ENCODE results near the gene GMDS. TPM values are rescaled to one million over a fixed set of nuclear protein-coding genes. Genes with fewer than 3 reads are reported as not detected.

GMDS gene
- total and polyA plus RNA-seq, 2 experiments from 2014 or later, result 3.0 to 12.6 TPM

DNA sequence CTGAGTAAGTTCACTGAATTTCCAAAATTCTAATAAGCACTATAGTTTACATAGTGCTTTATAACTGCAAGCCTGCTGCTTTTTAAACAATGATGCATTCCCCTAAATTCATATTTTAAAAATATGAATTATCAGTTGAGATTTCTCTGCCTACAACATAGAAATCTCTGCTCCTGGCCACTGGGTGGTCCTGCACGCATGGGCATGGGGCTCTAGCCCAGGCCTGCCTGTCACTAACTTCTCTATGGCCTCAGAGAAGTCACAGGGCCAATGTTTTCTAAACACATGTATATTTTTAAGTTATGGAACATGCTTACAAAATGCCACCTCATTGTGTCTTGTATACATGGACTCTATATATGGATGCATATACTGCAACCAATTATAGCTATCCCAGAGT is 424.7 kb downstream of the GMDS start:
- Histone ChIP-seq H3K36me3 (ENCODE audit: low read depth) (no peaks in the 10 kb centered on the region), H3K4me1 (ENCODE audit: insufficient read depth) (peaks cover 41% of the 10 kb centered on the region), H3K27ac (peak overlapping the region; percentile 60), H4K20me1 (ENCODE audit: insufficient read depth) (no peaks in the 10 kb centered on the region), H3K9ac (peak overlapping the region; percentile 55; the same call in 1 of the 2 replicates), H3F3A (ENCODE audit: insufficient read depth) (peaks cover 25% of the 10 kb centered on the region; the same call in 1 of the 2 replicates), H3K27me3 (replicated peaks; ENCODE audit: insufficient read depth) (no peaks in the 10 kb centered on the region), H3K4me2 (ENCODE audit: unreplicated experiment) (peak overlapping the region; percentile 77), H3K9me3 (ENCODE audit: low read depth) (no peaks in the 10 kb centered on the region), H3K4me3 (peak overlapping the region; percentile 60), H3K79me2 (ENCODE audit: insufficient read depth) (no peaks in the 10 kb centered on the region), H3K9me2 (ENCODE audit: insufficient read depth) (no peaks in the 10 kb centered on the region), H2AFZ (no peak overlapping the region)
- WGBS, 2 experiments (ENCODE audit: low coverage in 1 of 2, low lambda C conversion rate in 2 of 2, missing lambda C conversion rate in 2 of 2), result 89 to 96% methylated on average over 1 of the region's 1 CpG
- TF ChIP-seq EZH2 (IDR thresholded peaks at IDR 0.05; ENCODE audit: insufficient read depth, poor library complexity, severe bottlenecking) (no peak), EZH2phosphoT487 (IDR thresholded peaks at IDR 0.05; ENCODE audit: insufficient read depth, low read depth) (no peak)
- in situ Hi-C loops (cut with MboI), result no loop called here
- DNase-seq, result peak; percentile 14

DNA sequence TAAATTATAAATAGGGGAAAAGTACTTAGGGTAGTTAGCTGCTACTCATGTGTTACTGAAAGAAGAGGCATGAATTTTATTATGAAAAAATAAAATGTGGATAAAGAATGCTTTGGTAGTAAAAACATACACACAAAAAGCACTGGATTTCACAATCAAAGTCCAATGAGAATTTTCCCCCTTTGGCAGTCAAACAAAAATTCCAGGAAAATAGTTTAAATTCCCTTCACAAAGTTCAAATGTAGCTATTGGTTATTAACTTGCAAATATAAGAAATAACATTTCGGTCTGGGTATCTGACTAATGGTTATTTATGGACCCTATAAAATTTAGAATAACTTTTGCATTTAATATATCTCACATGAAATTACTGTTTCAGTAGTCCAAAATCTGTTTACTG is 425.2 kb downstream of the GMDS start:
- no peaks in the 10 kb centered on the region for H4K20me1 ChIP-seq (ENCODE audit: insufficient read depth)
- peak overlapping the region; percentile 60; the same call in 1 of the 2 replicates for H3K4me3 ChIP-seq
- peak overlapping the region; percentile 60 for H3K27ac ChIP-seq
- in situ Hi-C loops (cut with MboI), result no loop called here
- H3K9ac ChIP-seq, result no peak overlapping the region
- peak; percentile 52 for DNase-seq
- no peaks in the 10 kb centered on the region for H3K79me2 ChIP-seq (ENCODE audit: insufficient read depth)
- H3K9me2 ChIP-seq (ENCODE audit: insufficient read depth), result no peaks in the 10 kb centered on the region
- H3K4me1 ChIP-seq (ENCODE audit: insufficient read depth), result peaks cover 41% of the 10 kb centered on the region
- peaks cover 25% of the 10 kb centered on the region; the same call in 1 of the 2 replicates for H3F3A ChIP-seq (ENCODE audit: insufficient read depth)
- no peaks in the 10 kb centered on the region for H3K9me3 ChIP-seq (ENCODE audit: low read depth)
- WGBS, 2 experiments (ENCODE audit: low coverage in 1 of 2, low lambda C conversion rate in 2 of 2, missing lambda C conversion rate in 2 of 2), result 4 to 7% methylated on average over 1 of the region's 1 CpG
- no peak overlapping the region for H2AFZ ChIP-seq
- peak overlapping the region; percentile 77 for H3K4me2 ChIP-seq (ENCODE audit: unreplicated experiment)
- no peaks in the 10 kb centered on the region for H3K36me3 ChIP-seq (ENCODE audit: low read depth)
- H3K27me3 ChIP-seq (replicated peaks; ENCODE audit: insufficient read depth), result no peaks in the 10 kb centered on the region
- TF ChIP-seq EZH2phosphoT487 (IDR thresholded peaks at IDR 0.05; ENCODE audit: insufficient read depth, low read depth), result no peak
- TF ChIP-seq EZH2 (IDR thresholded peaks at IDR 0.05; ENCODE audit: insufficient read depth, poor library complexity, severe bottlenecking), result no peak

DNA sequence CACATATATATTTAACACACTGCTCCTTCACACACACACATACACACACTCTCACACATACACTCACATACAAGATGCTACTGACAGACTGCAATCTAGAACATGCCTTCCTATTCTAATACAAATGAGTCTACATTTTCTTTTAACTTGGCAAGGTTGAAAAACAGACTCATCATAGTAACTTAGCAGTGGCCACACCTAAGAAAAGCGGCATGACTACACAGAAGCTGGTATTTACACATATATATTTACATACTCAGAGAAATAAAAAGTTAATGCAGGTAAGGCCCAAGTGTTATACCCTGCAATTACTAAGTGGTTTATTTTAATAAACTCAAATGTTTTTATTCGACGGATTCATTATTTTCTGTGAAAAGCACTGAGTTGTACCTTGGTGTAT is 426.4 kb downstream of the GMDS start:
- no peaks in the 10 kb centered on the region for H3K27me3 ChIP-seq (replicated peaks; ENCODE audit: insufficient read depth)
- no peak for TF ChIP-seq EZH2phosphoT487 (IDR thresholded peaks at IDR 0.05; ENCODE audit: insufficient read depth, low read depth)
- TF ChIP-seq EZH2 (IDR thresholded peaks at IDR 0.05; ENCODE audit: insufficient read depth, poor library complexity, severe bottlenecking), result no peak
- WGBS, 2 experiments (ENCODE audit: low coverage in 1 of 2, low lambda C conversion rate in 2 of 2, missing lambda C conversion rate in 2 of 2), result 99 to 100% methylated on average over 3 of the region's 3 CpGs

DNA sequence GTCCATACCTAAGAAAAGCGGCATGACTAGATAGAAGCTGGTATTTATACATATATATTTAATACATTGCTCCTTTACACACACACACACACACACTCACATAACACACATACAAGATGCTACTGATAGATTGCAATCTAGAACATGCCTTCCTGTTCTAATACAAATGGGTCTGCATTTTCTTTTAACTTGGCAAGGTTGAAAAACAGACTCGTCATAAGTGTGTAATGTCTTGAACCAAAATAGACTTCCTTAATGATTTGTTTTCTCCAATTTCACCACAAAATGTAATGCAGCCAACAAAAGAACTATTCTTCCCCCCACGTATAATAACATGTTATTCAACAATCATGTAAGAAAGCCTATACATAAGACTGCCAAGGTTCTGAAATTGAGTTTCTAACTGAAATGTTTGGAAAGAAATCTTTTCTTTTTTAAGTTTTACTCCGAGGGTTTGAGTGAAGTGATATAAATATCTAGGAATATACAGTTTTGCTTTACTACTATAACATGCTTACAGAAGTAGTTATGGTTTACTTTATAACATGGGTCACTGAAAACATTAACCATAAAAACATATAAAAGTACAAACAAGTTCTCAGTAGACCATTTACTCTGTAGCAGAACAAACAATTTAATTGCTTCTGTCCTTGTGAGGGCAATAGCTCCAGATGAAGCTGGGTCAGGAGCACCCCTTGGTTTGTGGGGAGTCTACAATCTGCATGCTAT is 428.2 kb downstream of the GMDS start:
- H3F3A ChIP-seq (ENCODE audit: insufficient read depth), result peaks cover 14% of the 10 kb centered on the region; the same call in 1 of the 2 replicates
- H3K4me3 ChIP-seq, result no peak overlapping the region
- no peaks in the 10 kb centered on the region for H3K9me3 ChIP-seq (ENCODE audit: low read depth)
- H2AFZ ChIP-seq, result no peak overlapping the region
- in situ Hi-C loops (cut with MboI), result no loop called here
- 43 to 45% methylated on average over 4 of the region's 4 CpGs for WGBS, 2 experiments (ENCODE audit: low coverage in 1 of 2, low lambda C conversion rate in 2 of 2, missing lambda C conversion rate in 2 of 2)
- H3K27ac ChIP-seq, result no peak overlapping the region
- TF ChIP-seq EZH2 (IDR thresholded peaks at IDR 0.05; ENCODE audit: insufficient read depth, poor library complexity, severe bottlenecking) (no peak), EZH2phosphoT487 (IDR thresholded peaks at IDR 0.05; ENCODE audit: insufficient read depth, low read depth) (no peak)
- DNase-seq, result peak; percentile 52
- H3K9ac ChIP-seq, result no peak overlapping the region
- H3K36me3 ChIP-seq (ENCODE audit: low read depth), result no peaks in the 10 kb centered on the region
- H3K4me1 ChIP-seq (ENCODE audit: insufficient read depth), result peaks cover 34% of the 10 kb centered on the region
- H3K4me2 ChIP-seq (ENCODE audit: unreplicated experiment), result no peak overlapping the region
- H3K79me2 ChIP-seq (ENCODE audit: insufficient read depth), result no peaks in the 10 kb centered on the region
- no peaks in the 10 kb centered on the region for H4K20me1 ChIP-seq (ENCODE audit: insufficient read depth)
- no peaks in the 10 kb centered on the region for H3K9me2 ChIP-seq (ENCODE audit: insufficient read depth)
- H3K27me3 ChIP-seq (replicated peaks; ENCODE audit: insufficient read depth), result no peaks in the 10 kb centered on the region

More for the DNA sequence above, 426.4 kb downstream of the GMDS start:
- Histone ChIP-seq H3K27ac (no peak overlapping the region), H3K4me3 (no peak overlapping the region), H3K9me2 (ENCODE audit: insufficient read depth) (no peaks in the 10 kb centered on the region), H3K36me3 (ENCODE audit: low read depth) (no peaks in the 10 kb centered on the region), H3K9me3 (ENCODE audit: low read depth) (no peaks in the 10 kb centered on the region), H2AFZ (no peak overlapping the region), H3K9ac (no peak overlapping the region), H3K4me2 (ENCODE audit: unreplicated experiment) (no peak overlapping the region), H3K4me1 (ENCODE audit: insufficient read depth) (peaks cover 41% of the 10 kb centered on the region), H3K79me2 (ENCODE audit: insufficient read depth) (no peaks in the 10 kb centered on the region), H4K20me1 (ENCODE audit: insufficient read depth) (no peaks in the 10 kb centered on the region), H3F3A (ENCODE audit: insufficient read depth) (peaks cover 25% of the 10 kb centered on the region; the same call in 1 of the 2 replicates)
- peak; percentile 28 for DNase-seq
- in situ Hi-C loops (cut with MboI), result no loop called here
